Upper lobe of right lung (tissue), 1 donor: ENCODE measurements around the gene CDCA7L. TPM values are rescaled to one million over a fixed set of nuclear protein-coding genes. Genes with fewer than 3 reads are reported as not detected.
A peak's percentile ranks its signal among the peaks of the same experiment; 100 is the strongest.

Experiments
- ATAC-seq: fragments of 200-7000 bp; cut with Tn5 transposase; one replicate; pipeline ENCODE4 v1.9.1; 2020; ENCODE audit warnings: mild to moderate bottlenecking, moderate library complexity
- DNase-seq: peaks from one replicate; pipeline ENCODE4 v3.0.0-alpha.2; 2020
- H3K27ac ChIP-seq: fragments of 200-600 bp; one replicate; pipeline ENCODE4 v1.8.0; 2022
- H3K27me3 ChIP-seq: fragments of 200-600 bp; one replicate; pipeline ENCODE4 v1.8.0; 2022; ENCODE audit warnings: mild to moderate bottlenecking
- H3K36me3 ChIP-seq: fragments of 200-600 bp; one replicate; pipeline ENCODE4 v1.8.0; 2022
- H3K4me1 ChIP-seq: fragments of 200-600 bp; one replicate; pipeline ENCODE4 v1.8.0; 2022
- H3K4me3 ChIP-seq: fragments of 200-600 bp; one replicate; pipeline ENCODE4 v1.8.0; 2022; ENCODE audit warnings: mild to moderate bottlenecking
- H3K9me3 ChIP-seq: fragments of 200-600 bp; one replicate; pipeline ENCODE4 v1.8.0; 2022
- CTCF ChIP-seq: fragments of 200-600 bp; IDR thresholded peaks from one replicate; pipeline ENCODE4 v1.8.0; 2022; ENCODE audit warnings: antibody characterized with exemption
- intact Hi-C: fragments of 100-400 bp; cut with DNase I; formaldehyde crosslinking; loops from one replicate; pipeline ENCODE4 v1.11.0; 2022
- total RNA-seq: library from RNA; stranded (reverse); fragmentation: NEBNext Ultra II Directional; extraction: Animal tissue kit (Norgen Biotek cat#: 25700); gene quantifications from one replicate; pipeline ENCODE4 v1.2.1, GENCODE V29; 2021
- donor health status: DM: no; HTN: yes; CAD: no; lungs with severe emphysema.

CDCA7L gene
- total RNA-seq, 1 donor from 2014 or later, result 41.2 TPM

- no peak for TF ChIP-seq CTCF
- Histone ChIP-seq H3K4me3 (peak overlapping the region; percentile 75), H3K36me3 (no peaks in the 10 kb centered on the region), H3K9me3 (no peaks in the 10 kb centered on the region), H3K27me3 (no peaks in the 10 kb centered on the region), H3K27ac (peak overlapping the region; percentile 78), H3K4me1 (peaks cover 25% of the 10 kb centered on the region)
- DNase-seq, result peak; percentile 90
- ATAC-seq, result peak; percentile 68
- intact Hi-C loops, result no loop called here
Measured at GRCh38 chr7:21944616-21945453, 864 bp downstream of the CDCA7L start.

GRCh38 chr7:21943436-21943835, 2.3 kb downstream of the CDCA7L start:
- DNase-seq (no peak), ATAC-seq (no peak)
- no peak overlapping the region for H3K4me3 ChIP-seq
- H3K4me1 ChIP-seq, result peaks cover 25% of the 10 kb centered on the region
- no peaks in the 10 kb centered on the region for H3K36me3 ChIP-seq
- H3K27me3 ChIP-seq, result no peaks in the 10 kb centered on the region
- H3K9me3 ChIP-seq, result no peaks in the 10 kb centered on the region
- TF ChIP-seq CTCF, result no peak
- H3K27ac ChIP-seq, result no peak overlapping the region
- intact Hi-C loops, result no loop called here

DNA sequence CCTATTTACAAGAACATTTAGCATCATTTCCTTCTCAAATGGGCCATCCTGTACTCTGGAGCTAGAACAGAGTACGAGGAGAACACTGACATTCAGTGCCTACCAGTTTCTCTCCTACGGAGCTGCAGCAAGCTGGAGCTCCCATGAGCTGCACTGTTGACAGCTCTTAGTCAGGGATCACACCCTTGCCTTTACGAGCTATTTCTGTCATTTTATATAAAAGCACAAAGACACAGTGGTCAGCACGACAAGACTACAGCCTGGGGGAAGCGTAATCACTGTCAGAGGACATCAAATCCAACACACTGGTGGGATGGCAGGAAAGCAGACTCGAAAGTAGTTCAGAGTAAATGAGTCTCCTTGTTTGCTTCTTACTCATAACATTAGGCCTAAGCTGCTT, 2.7 kb downstream of the CDCA7L start:
- Histone ChIP-seq H3K9me3 (no peaks in the 10 kb centered on the region), H3K27ac (no peak overlapping the region), H3K27me3 (no peaks in the 10 kb centered on the region), H3K4me3 (no peak overlapping the region), H3K4me1 (peaks cover 25% of the 10 kb centered on the region), H3K36me3 (no peaks in the 10 kb centered on the region)
- DNase-seq, result no peak
- ATAC-seq, result no peak
- intact Hi-C loops, result no loop called here
- TF ChIP-seq CTCF, result no peak

GRCh38 chr7:21941611-21942141, 4.0 kb downstream of the CDCA7L start:
- intact Hi-C loops, result no loop called here
- no peak for TF ChIP-seq CTCF
- H3K4me3 ChIP-seq, result no peak overlapping the region
- no peak for DNase-seq
- ATAC-seq, result no peak
- H3K27ac ChIP-seq, result no peak overlapping the region
- H3K36me3 ChIP-seq, result no peaks in the 10 kb centered on the region
- no peaks in the 10 kb centered on the region for H3K27me3 ChIP-seq
- H3K4me1 ChIP-seq, result peaks cover 25% of the 10 kb centered on the region
- no peaks in the 10 kb centered on the region for H3K9me3 ChIP-seq

DNA sequence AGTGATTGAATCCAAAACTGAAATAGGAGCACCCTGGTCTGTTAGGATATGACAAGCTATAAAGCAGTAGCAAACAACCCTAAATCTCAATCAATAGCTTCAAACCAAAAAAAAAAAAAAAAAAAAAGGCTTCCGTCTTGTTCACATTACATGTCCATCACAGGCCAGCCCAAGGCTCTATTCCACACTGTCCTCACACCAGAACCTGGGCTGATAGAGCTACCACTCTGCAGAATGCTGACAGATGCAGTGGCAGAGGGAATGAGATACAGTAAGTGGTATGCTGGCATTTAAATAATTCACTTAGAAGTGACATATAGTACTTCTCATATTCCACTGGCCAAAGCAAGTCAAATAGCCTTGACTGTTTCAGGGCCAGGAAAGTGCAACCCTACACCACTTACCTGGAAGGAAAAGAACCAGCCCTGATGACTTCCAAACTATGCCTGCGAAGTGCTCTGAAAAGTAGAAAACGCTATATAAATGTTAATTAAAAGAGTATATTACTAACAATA, 5.8 kb downstream of the CDCA7L start:
- Histone ChIP-seq H3K36me3 (no peaks in the 10 kb centered on the region), H3K27me3 (no peaks in the 10 kb centered on the region), H3K4me3 (no peak overlapping the region), H3K4me1 (peaks cover 24% of the 10 kb centered on the region), H3K9me3 (no peaks in the 10 kb centered on the region), H3K27ac (peak overlapping the region; percentile 40)
- ATAC-seq (no peak), DNase-seq (no peak)
- TF ChIP-seq CTCF, result no peak
- intact Hi-C loops, result no loop called here
